K562 (cell line): ENCODE results near the gene NTNG1. TPM values are rescaled to one million over a fixed set of nuclear protein-coding genes. Genes with fewer than 3 reads are reported as not detected.

Experiments used
- ATAC-seq: fragments of 200-7000 bp; cut with Tn5 transposase; 3 replicates; pipeline ENCODE4 v1.9.1; 2020; ENCODE audit warnings: moderate library complexity
- BruUV-seq: library from RNA; stranded (reverse); fragments of 400-500 nt; replicated peaks from 2 replicates; lab custom pipeline; 2021; lab: Mats Ljungman, UMichigan
- CTCF ChIA-PET: fragments of 300-600 bp; formaldehyde crosslinking; extraction: SDS; loops from one replicate; lab custom pipeline; 2021; ENCODE audit warnings: low intra/inter-chr PET ratio; lab: Yijun Ruan, JAX
- POLR2A ChIA-PET: fragments of 300-600, 350-650 bp; sonication (Branson Sonifier 250); formaldehyde crosslinking; extraction: SDS; loops from one replicate; lab custom pipeline; 2021; ENCODE audit warnings: antibody characterized with exemption, inconsistent platforms; lab: Yijun Ruan, JAX
- DNase-seq, 4 experiments: peaks; one replicate each; pipeline versions ENCODE4 v3.0.0 to v3.0.0-alpha.2; 2011 to 2018; ENCODE audit warnings: low spot score in 3 of 4, mixed read lengths in 3 of 4; ENCODE audit errors: extremely low read depth in 1 of 4
- FAIRE-seq: peaks from 2 replicates; lab custom pipeline; 2011; peaks lifted over from hg19 to GRCh38; lab: Jason Lieb, UNC
- H2AFZ ChIP-seq: 2 replicates; pipeline ENCODE4 v1.6.0; 2011; ENCODE audit warnings: low read depth, low read length, control low read depth, inconsistent platforms
- H3K27ac ChIP-seq: fragments of 200-600 bp; 3 replicates; pipeline ENCODE4 v1.8.0; 2011; ENCODE audit warnings: low read depth, mild to moderate bottlenecking, control low read depth, inconsistent platforms, low read length, moderate library complexity, mixed read lengths; ENCODE audit errors: extremely low read depth
- H3K27me3 ChIP-seq, 2 experiments: fragments of 300-600 bp in 1 of 2; 2 replicates in 1 of 2; 3 replicates in 1 of 2; pipeline versions ENCODE4 v1.6.0 to v1.8.0; 2011; ENCODE audit warnings: inconsistent platforms in 2 of 2, low read length in 2 of 2, mild to moderate bottlenecking in 1 of 2, mixed read lengths in 1 of 2, moderate library complexity in 1 of 2; ENCODE audit not compliant: control insufficient read depth in 2 of 2, insufficient read depth in 2 of 2
- H3K36me3 ChIP-seq: fragments of 300-600 bp; 3 replicates; pipeline ENCODE4 v1.8.0; 2011; ENCODE audit warnings: mild to moderate bottlenecking, low read length, inconsistent platforms; ENCODE audit not compliant: control insufficient read depth, insufficient read depth
- H3K4me1 ChIP-seq, 2 experiments: fragments of 200-600 bp in 1 of 2; replicated peaks in 1 of 2; 2 replicates in 1 of 2; 3 replicates in 1 of 2; pipeline versions ENCODE4 v1.5.1 to v1.8.0; 2011; ENCODE audit warnings: inconsistent platforms in 2 of 2, low read length in 2 of 2, mild to moderate bottlenecking in 1 of 2, mixed read lengths in 1 of 2, moderate library complexity in 1 of 2; ENCODE audit not compliant: control insufficient read depth in 2 of 2, insufficient read depth in 2 of 2
- H3K4me2 ChIP-seq: 2 replicates; pipeline ENCODE4 v1.6.1; 2011; ENCODE audit warnings: low read length, control low read depth, inconsistent platforms, mixed read lengths; ENCODE audit not compliant: insufficient read depth
- H3K4me3 ChIP-seq: fragments of 200-600 bp; sonication (generic), shearing (Covaris generic); 2 replicates; pipeline ENCODE4 v1.5.1; 2016; ENCODE audit warnings: control low read depth, inconsistent platforms
- H3K79me2 ChIP-seq: fragments of 200-600 bp; 3 replicates; pipeline ENCODE4 v1.8.0; 2011; ENCODE audit warnings: low read length, inconsistent platforms; ENCODE audit not compliant: control insufficient read depth, insufficient read depth
- H3K9ac ChIP-seq, 2 experiments: 2 replicates each; pipeline versions ENCODE4 v1.6.0 to v1.6.1; 2011; ENCODE audit warnings: low read depth in 2 of 2, low read length in 2 of 2, control low read depth in 1 of 2, inconsistent platforms in 1 of 2, mild to moderate bottlenecking in 1 of 2, mixed read lengths in 1 of 2; ENCODE audit not compliant: insufficient read depth in 1 of 2
- H3K9me1 ChIP-seq: one replicate; pipeline ENCODE4 v1.6.0; 2011; ENCODE audit warnings: inconsistent platforms, mild to moderate bottlenecking, low read length, moderate library complexity; ENCODE audit not compliant: control insufficient read depth, insufficient read depth
- H3K9me3 ChIP-seq: replicated peaks from 2 replicates; pipeline ENCODE4 v1.5.1; 2011; ENCODE audit warnings: low read depth, low read length, inconsistent platforms; ENCODE audit not compliant: control insufficient read depth, insufficient read depth
- H4K20me1 ChIP-seq: replicated peaks from 2 replicates; pipeline ENCODE4 v1.6.1; 2011; ENCODE audit warnings: low read length, inconsistent platforms, mixed read lengths; ENCODE audit not compliant: control insufficient read depth, insufficient read depth
- HMBOX1 ChIP-seq: sonication (generic); IDR thresholded peaks from 2 replicates; pipeline ENCODE4 v1.6.1; 2016
- WGBS: fragments of 100-300 bp; shearing (Covaris generic); methylation state at CpG from one replicate; pipeline ENCODE4 v1.1.6; 2016; ENCODE audit warnings: low coverage, mixed read lengths; ENCODE audit not compliant: insufficient coverage; ENCODE audit errors: missing lambda C conversion rate; 5-methylcytosine and 5-hydroxymethylcytosine counted together
- in situ Hi-C: fragments of 300-500 bp; cut with MboI; formaldehyde crosslinking; loops from 4 replicates; pipeline ENCODE4 v1.15.0; 2018; ENCODE audit warnings: inconsistent platforms, mixed read lengths
- intact Hi-C: fragments of 100-400 bp; cut with micrococcal nuclease; formaldehyde crosslinking; loops from 2 replicates; pipeline ENCODE4 v1.14.2; 2022
- polyA plus RNA-seq, 8 experiments: library from polyadenylated mRNA; depleted of rRNA in 4 of 8; stranded (reverse) in 5 of 8; unstranded in 3 of 8; fragments of >200 nt; fragmentation: Nextera tagmentation in 2 of 8; fragmentation: Illumina TruSeq in 1 of 8; extraction: Ambion mirVana in 2 of 8; extraction: Trizol in 1 of 8; gene quantifications; 2 replicates each; pipeline versions ENCODE4 v1.2.1 to v1.2.3, GENCODE V29; 2011 to 2014; ENCODE audit warnings: inconsistent platforms in 1 of 8, missing spikeins in 1 of 8
- total RNA-seq, 7 experiments: library from RNA; depleted of rRNA in 6 of 7; stranded (reverse); fragments of >200 nt in 6 of 7; fragmentation: Illumina TruSeq in 2 of 7; extraction: Trizol in 2 of 7; gene quantifications; 2 replicates each; pipeline versions ENCODE4 v1.2.1 to v1.2.3, GENCODE V29; 2011 to 2021; ENCODE audit warnings: low replicate concordance in 1 of 7
- TF ChIP-seq, protein P1 (sequence below), 3 experiments: fragments of 200-800 bp in 1 of 3; fragments of 250-450 bp in 1 of 3; fragments of 450-650 bp in 1 of 3; sonication (Bioruptor Pico) in 1 of 3; sonication (Bioruptor generic) in 1 of 3; formaldehyde crosslinking in 1 of 3; IDR thresholded peaks; 2 replicates each; pipeline versions ENCODE4 v1.6.1 to v1.8.0; 2016 to 2022; ENCODE audit warnings: mild to moderate bottlenecking in 2 of 3, missing genetic modification characterization in 2 of 3, missing compliant biosample characterization in 1 of 3, moderate library complexity in 1 of 3

The NTNG1 gene
- total and polyA plus RNA-seq, 9 of the 15 experiments (the other 6 are each of a cell fraction or from before 2014, with no cell fraction given), result not detected

DNA sequence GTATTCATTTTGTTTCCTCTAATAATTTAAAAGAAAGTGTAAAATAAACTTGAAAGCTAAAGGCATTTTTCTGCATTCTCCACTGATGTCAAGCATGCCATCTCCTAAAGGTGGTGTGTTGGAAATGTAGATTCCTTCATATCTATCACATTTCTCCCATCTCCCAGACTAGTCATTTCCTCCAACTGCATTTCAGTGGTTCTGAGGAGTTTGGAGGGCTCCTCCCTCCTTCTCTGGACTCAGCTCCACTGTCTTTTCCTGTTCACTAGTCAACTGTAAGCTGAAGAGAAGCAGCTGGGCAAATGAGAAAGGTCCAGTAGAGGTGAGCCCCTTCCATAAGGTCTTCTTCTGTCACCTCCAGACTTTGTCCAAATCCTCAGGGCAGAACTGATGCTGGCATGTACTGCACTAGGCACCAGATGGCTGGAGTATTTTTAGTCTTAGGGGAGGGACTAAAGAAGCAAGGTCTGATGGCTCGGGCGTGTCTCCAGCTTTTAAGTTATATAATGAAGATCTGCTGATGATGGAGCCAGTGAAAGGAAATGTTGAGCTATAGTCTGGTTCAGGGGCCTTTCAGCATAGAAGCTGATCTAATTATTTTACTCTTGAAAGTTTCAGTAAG is 186.1 kb downstream of the NTNG1 start:
- CTCF ChIA-PET, result no interaction called here
- H3K9me1 ChIP-seq, result no peaks in the 10 kb centered on the region
- in situ Hi-C loops, result no loop called here
- DNase-seq, result no peak
- ATAC-seq, result no peak
- H3K4me2 ChIP-seq, result no peak overlapping the region
- H2AFZ ChIP-seq, result no peak overlapping the region
- no peaks in the 10 kb centered on the region for H3K4me1 ChIP-seq
- no TSS peak for BruUV-seq
- H3K27ac ChIP-seq, result no peak overlapping the region
- no peaks in the 10 kb centered on the region for H3K27me3 ChIP-seq
- intact Hi-C loops, result no loop called here
- FAIRE-seq, result no peak
- H4K20me1 ChIP-seq, result no peaks in the 10 kb centered on the region
- H3K9me3 ChIP-seq, result no peaks in the 10 kb centered on the region
- no peaks in the 10 kb centered on the region for H3K36me3 ChIP-seq
- H3K9ac ChIP-seq, result no peak overlapping the region
- TF ChIP-seq HMBOX1, result no peak
- TF ChIP-seq, protein P1, sequence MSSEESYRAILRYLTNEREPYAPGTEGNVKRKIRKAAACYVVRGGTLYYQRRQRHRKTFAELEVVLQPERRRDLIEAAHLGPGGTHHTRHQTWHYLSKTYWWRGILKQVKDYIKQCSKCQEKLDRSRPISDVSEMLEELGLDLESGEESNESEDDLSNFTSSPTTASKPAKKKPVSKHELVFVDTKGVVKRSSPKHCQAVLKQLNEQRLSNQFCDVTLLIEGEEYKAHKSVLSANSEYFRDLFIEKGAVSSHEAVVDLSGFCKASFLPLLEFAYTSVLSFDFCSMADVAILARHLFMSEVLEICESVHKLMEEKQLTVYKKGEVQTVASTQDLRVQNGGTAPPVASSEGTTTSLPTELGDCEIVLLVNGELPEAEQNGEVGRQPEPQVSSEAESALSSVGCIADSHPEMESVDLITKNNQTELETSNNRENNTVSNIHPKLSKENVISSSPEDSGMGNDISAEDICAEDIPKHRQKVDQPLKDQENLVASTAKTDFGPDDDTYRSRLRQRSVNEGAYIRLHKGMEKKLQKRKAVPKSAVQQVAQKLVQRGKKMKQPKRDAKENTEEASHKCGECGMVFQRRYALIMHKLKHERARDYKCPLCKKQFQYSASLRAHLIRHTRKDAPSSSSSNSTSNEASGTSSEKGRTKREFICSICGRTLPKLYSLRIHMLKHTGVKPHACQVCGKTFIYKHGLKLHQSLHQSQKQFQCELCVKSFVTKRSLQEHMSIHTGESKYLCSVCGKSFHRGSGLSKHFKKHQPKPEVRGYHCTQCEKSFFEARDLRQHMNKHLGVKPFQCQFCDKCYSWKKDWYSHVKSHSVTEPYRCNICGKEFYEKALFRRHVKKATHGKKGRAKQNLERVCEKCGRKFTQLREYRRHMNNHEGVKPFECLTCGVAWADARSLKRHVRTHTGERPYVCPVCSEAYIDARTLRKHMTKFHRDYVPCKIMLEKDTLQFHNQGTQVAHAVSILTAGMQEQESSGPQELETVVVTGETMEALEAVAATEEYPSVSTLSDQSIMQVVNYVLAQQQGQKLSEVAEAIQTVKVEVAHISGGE (CRISPR knock-in tag; IDR thresholded peaks at IDR 0.05), result peak in 1 of 3 experiments; percentile 48; a peak in 1 of 6 replicates
- TF ChIP-seq, all 486 proteins: peak for 1
- POLR2A ChIA-PET, result no interaction called here
- Histone ChIP-seq H3K4me3 (no peak overlapping the region), H3K79me2 (no peaks in the 10 kb centered on the region)
- 0% methylated on average over 2 of the region's 2 CpGs for WGBS
